ENCODE measurements around the gene FLII.

Gene FLII

GRCh38 chr17:18198530-18198929, 60.0 kb downstream of the FLII start:
- no peak for TF ChIP-seq CTCF (IDR thresholded peaks at IDR 0.05; ENCODE audit: extremely low read depth, missing control alignments)
- DNase-seq (ENCODE audit: low spot score), result no peak

- no peak for DNase-seq (ENCODE audit: low spot score)
- no peak for TF ChIP-seq CTCF (IDR thresholded peaks at IDR 0.05; ENCODE audit: extremely low read depth, missing control alignments)
These were observed 60.9 kb downstream of the FLII start for GRCh38 chr17:18197535-18198194.

- DNase-seq (ENCODE audit: low spot score), result no peak
- TF ChIP-seq CTCF (IDR thresholded peaks at IDR 0.05; ENCODE audit: extremely low read depth, missing control alignments), result no peak
These were observed 63.3 kb downstream of the FLII start for GRCh38 chr17:18195246-18195645.
